ENCODE results near the gene KCNAB1. TPM values are rescaled to one million over a fixed set of nuclear protein-coding genes. Genes with fewer than 3 reads are reported as not detected.

Gene KCNAB1
- total and polyA plus RNA-seq, 2 donors (not counting 1 experiment from before 2014, with no cell fraction given): 0.03 to 0.33 TPM

DNA sequence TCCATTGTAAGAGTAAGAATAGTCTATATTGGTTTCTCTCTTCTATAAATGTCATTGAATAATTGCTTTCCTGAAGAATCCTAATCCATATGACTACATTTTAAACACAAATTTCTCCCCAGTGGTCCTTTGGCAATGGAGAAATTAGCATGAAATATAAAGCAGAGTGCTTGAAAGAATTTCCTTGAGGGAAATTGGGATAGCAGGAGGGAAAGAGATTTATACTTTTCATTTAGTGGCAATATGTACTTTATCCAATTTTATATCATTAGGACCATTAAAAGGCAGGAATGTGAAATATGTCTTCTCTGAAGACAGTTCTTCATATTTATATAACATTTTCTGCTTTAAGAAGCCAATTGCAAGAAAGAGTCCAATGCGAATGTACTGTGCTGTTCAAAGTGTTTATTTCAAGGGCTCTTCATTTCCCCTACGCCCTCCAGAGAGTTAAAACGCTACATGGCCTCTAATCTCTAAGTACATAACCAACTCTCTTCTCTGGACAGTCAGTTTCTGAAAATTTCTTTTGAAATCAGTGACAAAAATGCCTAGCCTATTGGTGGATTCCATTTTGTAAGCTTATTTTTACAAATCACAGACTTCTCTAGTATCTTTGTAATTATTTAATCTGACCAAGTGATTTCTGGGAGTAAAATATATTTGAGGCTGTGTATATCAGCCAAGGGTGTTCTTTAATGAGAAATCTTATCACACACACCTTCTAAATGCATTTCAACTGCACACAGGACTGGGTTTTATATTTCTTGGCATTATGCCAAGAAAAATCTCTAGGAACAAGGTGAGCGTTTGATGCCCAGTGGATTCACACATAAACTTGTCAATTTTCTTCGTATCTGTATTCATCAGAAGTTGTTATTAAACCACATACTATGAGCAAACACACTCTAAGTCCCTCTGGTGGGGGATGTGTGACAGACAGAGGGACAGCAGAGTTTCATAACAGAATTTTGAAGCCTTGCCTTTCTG, 51.2 kb downstream of the KCNAB1 start:
- H3K27me3 ChIP-seq (ENCODE audit: control insufficient read depth, insufficient read depth, low read length): no peaks in the 10 kb centered on the region
- no peak for DNase-seq (ENCODE audit: low read depth in 2 of 2)
- no peaks in the 10 kb centered on the region for H4K20me1 ChIP-seq (ENCODE audit: control insufficient read depth, extremely low read depth, insufficient read depth, low read length)
- H3K4me3 ChIP-seq (replicated peaks in 1 of 4; ENCODE audit: control extremely low read depth in 1 of 4, insufficient read depth in 1 of 4, low read depth in 3 of 4, low read length in 4 of 4): no peak overlapping the region
- no peak overlapping the region for H3K9ac ChIP-seq (ENCODE audit: insufficient read depth, low read length)
- no peak overlapping the region for H3K4me2 ChIP-seq (ENCODE audit: extremely low read depth, insufficient read depth, low read length)
- no peaks in the 10 kb centered on the region for H3K4me1 ChIP-seq (ENCODE audit: control insufficient read depth, extremely low read depth, insufficient read depth, low read length)
- no peaks in the 10 kb centered on the region for H3K79me2 ChIP-seq (ENCODE audit: control insufficient read depth, insufficient read depth, low read length)
- no peak overlapping the region for H3K27ac ChIP-seq (ENCODE audit: insufficient read depth, low read length)
- H2AFZ ChIP-seq (ENCODE audit: low read length): no peak overlapping the region
- H3K36me3 ChIP-seq (ENCODE audit: control insufficient read depth, insufficient read depth, low read length): no peaks in the 10 kb centered on the region
- H3K9me3 ChIP-seq (ENCODE audit: control insufficient read depth, insufficient read depth, low read depth, low read length): no peaks in the 10 kb centered on the region
- TF ChIP-seq, protein P1, sequence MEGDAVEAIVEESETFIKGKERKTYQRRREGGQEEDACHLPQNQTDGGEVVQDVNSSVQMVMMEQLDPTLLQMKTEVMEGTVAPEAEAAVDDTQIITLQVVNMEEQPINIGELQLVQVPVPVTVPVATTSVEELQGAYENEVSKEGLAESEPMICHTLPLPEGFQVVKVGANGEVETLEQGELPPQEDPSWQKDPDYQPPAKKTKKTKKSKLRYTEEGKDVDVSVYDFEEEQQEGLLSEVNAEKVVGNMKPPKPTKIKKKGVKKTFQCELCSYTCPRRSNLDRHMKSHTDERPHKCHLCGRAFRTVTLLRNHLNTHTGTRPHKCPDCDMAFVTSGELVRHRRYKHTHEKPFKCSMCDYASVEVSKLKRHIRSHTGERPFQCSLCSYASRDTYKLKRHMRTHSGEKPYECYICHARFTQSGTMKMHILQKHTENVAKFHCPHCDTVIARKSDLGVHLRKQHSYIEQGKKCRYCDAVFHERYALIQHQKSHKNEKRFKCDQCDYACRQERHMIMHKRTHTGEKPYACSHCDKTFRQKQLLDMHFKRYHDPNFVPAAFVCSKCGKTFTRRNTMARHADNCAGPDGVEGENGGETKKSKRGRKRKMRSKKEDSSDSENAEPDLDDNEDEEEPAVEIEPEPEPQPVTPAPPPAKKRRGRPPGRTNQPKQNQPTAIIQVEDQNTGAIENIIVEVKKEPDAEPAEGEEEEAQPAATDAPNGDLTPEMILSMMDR (conservative IDR thresholded peaks at IDR 0.05 in 1 of 2, IDR thresholded peaks at IDR 0.05 in 1 of 2; ENCODE audit: low read depth in 1 of 2, low read length in 2 of 2): no peak
- no peak for TF ChIP-seq EZH2 (IDR thresholded peaks at IDR 0.05; ENCODE audit: low read length, missing control alignments)

DNA sequence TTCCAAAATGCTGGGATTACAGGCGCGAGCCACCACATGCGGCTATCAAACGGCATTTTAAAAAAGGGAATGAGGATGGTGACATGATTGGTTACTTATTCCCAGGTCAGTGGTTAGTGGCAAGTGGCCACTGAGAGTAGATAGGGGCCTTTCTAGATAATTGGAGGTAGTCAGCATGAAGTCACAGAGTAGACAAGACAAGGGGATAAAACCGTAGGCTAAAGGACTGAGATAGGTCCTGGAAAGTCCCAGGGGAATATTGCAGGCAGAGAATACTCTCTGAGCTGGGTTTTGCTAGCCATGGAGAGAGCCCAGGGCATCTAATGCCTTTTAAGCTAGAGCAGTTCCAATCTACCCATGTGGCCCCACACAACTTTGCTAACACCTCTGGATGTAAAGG, 52.2 kb downstream of the KCNAB1 start:
- no peak for TF ChIP-seq EZH2 (IDR thresholded peaks at IDR 0.05; ENCODE audit: low read length, missing control alignments)
- TF ChIP-seq, protein P1 (conservative IDR thresholded peaks at IDR 0.05 in 1 of 2, IDR thresholded peaks at IDR 0.05 in 1 of 2; ENCODE audit: low read depth in 1 of 2, low read length in 2 of 2): no peak
- Histone ChIP-seq H4K20me1 (ENCODE audit: control insufficient read depth, extremely low read depth, insufficient read depth, low read length) (no peaks in the 10 kb centered on the region), H3K4me2 (ENCODE audit: extremely low read depth, insufficient read depth, low read length) (no peak overlapping the region), H2AFZ (ENCODE audit: low read length) (no peak overlapping the region), H3K9me3 (ENCODE audit: control insufficient read depth, insufficient read depth, low read depth, low read length) (no peaks in the 10 kb centered on the region), H3K27ac (ENCODE audit: insufficient read depth, low read length) (no peak overlapping the region), H3K79me2 (ENCODE audit: control insufficient read depth, insufficient read depth, low read length) (no peaks in the 10 kb centered on the region), H3K4me3 (replicated peaks in 1 of 4; ENCODE audit: control extremely low read depth in 1 of 4, insufficient read depth in 1 of 4, low read depth in 3 of 4, low read length in 4 of 4) (no peak overlapping the region), H3K36me3 (ENCODE audit: control insufficient read depth, insufficient read depth, low read length) (no peaks in the 10 kb centered on the region), H3K9ac (ENCODE audit: insufficient read depth, low read length) (no peak overlapping the region), H3K27me3 (ENCODE audit: control insufficient read depth, insufficient read depth, low read length) (no peaks in the 10 kb centered on the region), H3K4me1 (ENCODE audit: control insufficient read depth, extremely low read depth, insufficient read depth, low read length) (no peaks in the 10 kb centered on the region)
- DNase-seq (ENCODE audit: low read depth in 2 of 2): no peak

DNA sequence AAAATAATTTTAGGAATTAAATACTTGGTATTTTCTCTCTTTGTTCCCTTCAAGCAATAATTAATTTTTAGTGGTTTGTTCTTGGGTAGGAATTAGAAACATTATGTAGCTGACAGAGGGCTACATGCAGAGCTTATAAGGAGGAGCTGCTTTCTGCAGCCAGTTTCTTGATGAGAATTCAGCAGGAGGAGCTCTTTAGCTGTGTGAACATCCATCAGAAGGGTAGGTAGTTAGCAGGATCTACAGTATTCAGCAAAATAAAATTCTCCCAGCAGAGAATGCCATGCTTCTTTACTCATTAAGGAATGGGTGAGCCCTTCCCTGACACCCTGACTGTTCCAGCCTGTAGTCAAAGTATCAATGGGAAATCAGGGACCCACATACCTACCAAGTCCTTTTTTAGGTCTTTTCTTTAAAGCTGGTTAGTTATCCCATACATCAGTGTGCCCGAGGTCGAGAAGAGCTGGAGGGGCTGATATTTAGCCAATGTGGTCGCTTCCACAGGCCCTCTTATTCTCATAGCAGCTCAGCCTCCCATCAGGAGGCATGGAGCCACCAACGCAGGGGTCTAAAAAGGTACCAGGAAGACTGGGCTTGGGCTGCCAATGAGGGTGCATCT, 54.0 kb downstream of the KCNAB1 start:
- Histone ChIP-seq H3K27ac (ENCODE audit: insufficient read depth, low read length) (no peak overlapping the region), H3K4me1 (ENCODE audit: control insufficient read depth, extremely low read depth, insufficient read depth, low read length) (no peaks in the 10 kb centered on the region), H3K36me3 (ENCODE audit: control insufficient read depth, insufficient read depth, low read length) (no peaks in the 10 kb centered on the region), H4K20me1 (ENCODE audit: control insufficient read depth, extremely low read depth, insufficient read depth, low read length) (no peaks in the 10 kb centered on the region), H3K9ac (ENCODE audit: insufficient read depth, low read length) (no peak overlapping the region), H3K9me3 (ENCODE audit: control insufficient read depth, insufficient read depth, low read depth, low read length) (no peaks in the 10 kb centered on the region), H3K27me3 (ENCODE audit: control insufficient read depth, insufficient read depth, low read length) (no peaks in the 10 kb centered on the region), H2AFZ (ENCODE audit: low read length) (no peak overlapping the region), H3K79me2 (ENCODE audit: control insufficient read depth, insufficient read depth, low read length) (no peaks in the 10 kb centered on the region), H3K4me3 (replicated peaks in 1 of 4; ENCODE audit: control extremely low read depth in 1 of 4, insufficient read depth in 1 of 4, low read depth in 3 of 4, low read length in 4 of 4) (no peak overlapping the region), H3K4me2 (ENCODE audit: extremely low read depth, insufficient read depth, low read length) (no peak overlapping the region)
- DNase-seq (ENCODE audit: low read depth in 2 of 2): peak; percentile 36 to 74
- TF ChIP-seq, protein P1 (conservative IDR thresholded peaks at IDR 0.05 in 1 of 2, IDR thresholded peaks at IDR 0.05 in 1 of 2; ENCODE audit: low read depth in 1 of 2, low read length in 2 of 2): peak; percentile 27 to 48
- no peak for TF ChIP-seq EZH2 (IDR thresholded peaks at IDR 0.05; ENCODE audit: low read length, missing control alignments)

All from fibroblast of lung (primary cell).